HEK293 (cell line): ENCODE results near the gene PROK2.

Experiments used
- CTCF ChIA-PET: fragments of 350-600 bp; formaldehyde crosslinking; extraction: SDS; loops from one replicate; lab custom pipeline; 2021; ENCODE audit warnings: antibody characterized with exemption; lab: Yijun Ruan, JAX
- POLR2A ChIA-PET: fragments of 300-600 bp; formaldehyde crosslinking; extraction: SDS; loops from one replicate; lab custom pipeline; 2020; ENCODE audit warnings: antibody characterized with exemption, inconsistent platforms; lab: Yijun Ruan, JAX
- H3K27ac ChIP-seq: fragments of 200-500 bp; sonication (Bioruptor generic); 2 replicates; pipeline ENCODE4 v1.5.1; 2014; ENCODE audit warnings: low read depth, low read length, control low read depth, inconsistent platforms; ENCODE audit errors: extremely low read depth
- H3K36me3 ChIP-seq, 2 experiments: fragments of 200-500 bp in 1 of 2; sonication (Bioruptor generic) in 1 of 2; 1 replicate in 1 of 2; 2 replicates in 1 of 2; pipeline ENCODE4 v1.5.1; 2014 to 2017; ENCODE audit warnings: inconsistent platforms in 2 of 2, low read length in 2 of 2; ENCODE audit not compliant: control insufficient read depth in 2 of 2, insufficient read depth in 1 of 2
- H3K4me1 ChIP-seq: fragments of 200-500 bp; sonication (Bioruptor generic); 2 replicates; pipeline ENCODE4 v1.5.1; 2014; ENCODE audit warnings: mild to moderate bottlenecking, low read length, inconsistent platforms; ENCODE audit not compliant: control insufficient read depth, insufficient read depth
- H3K4me3 ChIP-seq: 2 replicates; pipeline ENCODE4 v1.5.1; 2011; ENCODE audit warnings: low read depth, mild to moderate bottlenecking, control low read depth, low read length, moderate library complexity
- H3K9me3 ChIP-seq: fragments of 200-500 bp; sonication (Bioruptor generic); 2 replicates; pipeline ENCODE4 v1.5.1; 2014; ENCODE audit warnings: low read depth, low read length, inconsistent platforms; ENCODE audit not compliant: control insufficient read depth, insufficient read depth
- ATF2 ChIP-seq: fragments of 450-650 bp; formaldehyde crosslinking; IDR thresholded peaks from 2 replicates; pipeline ENCODE4 v1.5.1; 2016; ENCODE audit warnings: missing biosample characterization, missing genetic modification characterization, low read depth
- BCL11B ChIP-seq: fragments of 450-650 bp; formaldehyde crosslinking; IDR thresholded peaks from 2 replicates; pipeline ENCODE4 v1.5.1; 2016; ENCODE audit warnings: low read depth, missing biosample characterization, missing genetic modification characterization
- HIC1 ChIP-seq: fragments of 450-650 bp; formaldehyde crosslinking; IDR thresholded peaks from 2 replicates; pipeline ENCODE4 v1.5.1; 2016; ENCODE audit warnings: missing biosample characterization, missing genetic modification characterization
- KLF1 ChIP-seq: fragments of 450-650 bp; formaldehyde crosslinking; IDR thresholded peaks from 2 replicates; pipeline ENCODE4 v1.5.1; 2016; ENCODE audit warnings: missing biosample characterization, missing genetic modification characterization
- SCRT1 ChIP-seq: fragments of 450-650 bp; formaldehyde crosslinking; IDR thresholded peaks from 2 replicates; pipeline ENCODE4 v1.5.1; 2016; ENCODE audit warnings: missing biosample characterization, missing genetic modification characterization, borderline replicate concordance
- SCRT2 ChIP-seq: fragments of 450-650 bp; formaldehyde crosslinking; IDR thresholded peaks from 2 replicates; pipeline ENCODE4 v1.5.1; 2016; ENCODE audit warnings: missing biosample characterization, missing genetic modification characterization
- SP2 ChIP-seq: fragments of 450-650 bp; formaldehyde crosslinking; IDR thresholded peaks from 2 replicates; pipeline ENCODE4 v1.5.1; 2016; ENCODE audit warnings: missing biosample characterization, missing genetic modification characterization
- ZBTB21 ChIP-seq: fragments of 450-650 bp; formaldehyde crosslinking; IDR thresholded peaks from 2 replicates; pipeline ENCODE4 v1.5.1; 2017; ENCODE audit warnings: missing biosample characterization, missing genetic modification characterization
- ZBTB44 ChIP-seq: fragments of 450-650 bp; IDR thresholded peaks from 2 replicates; pipeline ENCODE4 v1.5.1; 2018; ENCODE audit warnings: missing biosample characterization, mild to moderate bottlenecking, missing genetic modification characterization
- ZFP3 ChIP-seq: fragments of 450-650 bp; formaldehyde crosslinking; IDR thresholded peaks from 2 replicates; pipeline ENCODE4 v1.5.1; 2016; ENCODE audit warnings: low read depth, missing biosample characterization, missing genetic modification characterization
- ZFP69B ChIP-seq: fragments of 450-650 bp; formaldehyde crosslinking; IDR thresholded peaks from 2 replicates; pipeline ENCODE4 v1.5.1; 2016; ENCODE audit warnings: missing biosample characterization, missing genetic modification characterization
- ZIC2 ChIP-seq: fragments of 450-650 bp; formaldehyde crosslinking; IDR thresholded peaks from 2 replicates; pipeline ENCODE4 v1.5.1; 2016; ENCODE audit warnings: missing biosample characterization, missing genetic modification characterization
- ZNF10 ChIP-seq: fragments of 450-650 bp; formaldehyde crosslinking; IDR thresholded peaks from 2 replicates; pipeline ENCODE4 v1.5.1; 2017; ENCODE audit warnings: missing biosample characterization, missing genetic modification characterization
- ZNF114 ChIP-seq: fragments of 450-650 bp; formaldehyde crosslinking; IDR thresholded peaks from 2 replicates; pipeline ENCODE4 v1.5.0; 2017; ENCODE audit warnings: missing biosample characterization, missing genetic modification characterization
- ZNF157 ChIP-seq: fragments of 450-650 bp; formaldehyde crosslinking; IDR thresholded peaks from 2 replicates; pipeline ENCODE4 v1.5.1; 2016; ENCODE audit warnings: missing biosample characterization, missing genetic modification characterization
- ZNF169 ChIP-seq: fragments of 450-650 bp; formaldehyde crosslinking; IDR thresholded peaks from 2 replicates; pipeline ENCODE4 v1.5.1; 2016; ENCODE audit warnings: missing biosample characterization, missing genetic modification characterization
- ZNF175 ChIP-seq: fragments of 450-650 bp; formaldehyde crosslinking; IDR thresholded peaks from 2 replicates; pipeline ENCODE4 v1.5.1; 2016; ENCODE audit warnings: missing biosample characterization, missing genetic modification characterization
- ZNF23 ChIP-seq: fragments of 450-650 bp; formaldehyde crosslinking; IDR thresholded peaks from 2 replicates; pipeline ENCODE4 v1.5.1; 2016; ENCODE audit warnings: missing biosample characterization, missing genetic modification characterization, borderline replicate concordance
- ZNF280D ChIP-seq: fragments of 450-650 bp; formaldehyde crosslinking; IDR thresholded peaks from 2 replicates; pipeline ENCODE4 v1.5.1; 2016; ENCODE audit warnings: missing biosample characterization, missing genetic modification characterization
- ZNF311 ChIP-seq: fragments of 450-650 bp; formaldehyde crosslinking; IDR thresholded peaks from 2 replicates; pipeline ENCODE4 v1.5.1; 2017; ENCODE audit warnings: missing biosample characterization, missing genetic modification characterization, borderline replicate concordance
- ZNF48 ChIP-seq: fragments of 450-650 bp; formaldehyde crosslinking; IDR thresholded peaks from 2 replicates; pipeline ENCODE4 v1.5.1; 2016; ENCODE audit warnings: missing biosample characterization, missing genetic modification characterization
- ZNF530 ChIP-seq: fragments of 450-650 bp; formaldehyde crosslinking; IDR thresholded peaks from 2 replicates; pipeline ENCODE4 v1.5.1; 2016; ENCODE audit warnings: low read depth, missing biosample characterization, missing genetic modification characterization
- ZNF560 ChIP-seq: fragments of 450-650 bp; formaldehyde crosslinking; IDR thresholded peaks from 2 replicates; pipeline ENCODE4 v1.5.1; 2017; ENCODE audit warnings: missing biosample characterization, missing genetic modification characterization, borderline replicate concordance
- ZXDB ChIP-seq: fragments of 450-650 bp; formaldehyde crosslinking; IDR thresholded peaks from 2 replicates; pipeline ENCODE4 v1.5.1; 2016; ENCODE audit warnings: missing biosample characterization, missing genetic modification characterization

Gene PROK2

GRCh38 chr3:71817262-71817661 is 32.3 kb upstream of the PROK2 start:
- ChIA-PET POLR2A (no interaction called here), CTCF (no interaction called here)
- TF ChIP-seq ZNF175 (tag by site-specific recombination) (no peak), KLF1 (tag by site-specific recombination) (no peak), ZNF114 (tag by site-specific recombination) (no peak), ZNF48 (tag by site-specific recombination) (no peak), ZNF23 (no peak), SP2 (tag by site-specific recombination) (no peak), ZNF311 (no peak), ZIC2 (no peak), ZNF530 (no peak), ZXDB (no peak), ATF2 (no peak), SCRT1 (no peak), ZNF10 (no peak), ZBTB44 (no peak), ZBTB21 (tag by site-specific recombination) (no peak), BCL11B (tag by site-specific recombination) (no peak), ZNF169 (tag by site-specific recombination) (no peak), ZFP3 (tag by site-specific recombination) (no peak), ZNF280D (no peak)
- no peak overlapping the region for H3K27ac ChIP-seq
- H3K36me3 ChIP-seq, result no peaks in the 10 kb centered on the region
- no peak overlapping the region for H3K4me3 ChIP-seq
- no peaks in the 10 kb centered on the region for H3K9me3 ChIP-seq
- no peaks in the 10 kb centered on the region for H3K4me1 ChIP-seq

- CTCF ChIA-PET, result no interaction called here
These were observed 31.8 kb upstream of the PROK2 start for GRCh38 chr3:71816767-71817156.

More at GRCh38 chr3:71816767-71817156, 31.8 kb upstream of the PROK2 start:
- TF ChIP-seq ZNF560 (tag by site-specific recombination) (no peak), ZNF10 (peak; percentile 60; the same call in 1 of the 2 replicates), HIC1 (tag by site-specific recombination) (no peak), ZNF157 (tag by site-specific recombination) (no peak), ZFP69B (tag by site-specific recombination) (no peak), SCRT2 (tag by site-specific recombination) (no peak)
- Histone ChIP-seq H3K27ac (no peak overlapping the region), H3K4me3 (no peak overlapping the region), H3K9me3 (no peaks in the 10 kb centered on the region), H3K4me1 (no peaks in the 10 kb centered on the region), H3K36me3 (no peaks in the 10 kb centered on the region)
- POLR2A ChIA-PET, result no interaction called here
